MM.1S (cell line): Measurements from ENCODE around the gene RAC3.

ENCODE experiments used
- CTCF ChIP-seq: fragments of 300-600 bp; sonication (generic); IDR thresholded peaks from 2 replicates; pipeline ENCODE4 v1.5.1; 2016; ENCODE audit warnings: antibody characterized with exemption, low read length, mixed read lengths
- EZH2phosphoT487 ChIP-seq: fragments of 300-600 bp; sonication (generic); IDR thresholded peaks from 2 replicates; pipeline ENCODE4 v1.6.1; 2018; ENCODE audit warnings: antibody characterized with exemption, low read length

GRCh38 chr17:82034371-82035011 lies 3.0 kb downstream of the RAC3 start:
- TF ChIP-seq CTCF (no peak), EZH2phosphoT487 (no peak)
